PC-3 (cell line): ENCODE measurements around the gene PIEZO2.

Experiments used
- CTCF ChIP-seq: fragments of 300-600 bp; sonication (generic); conservative IDR thresholded peaks from 2 replicates; pipeline ENCODE4 v1.5.1; 2017; ENCODE audit warnings: antibody characterized with exemption, low read depth, mild to moderate bottlenecking, low read length
- EZH2 ChIP-seq: fragments of 300-600 bp; sonication (generic); IDR thresholded peaks from one replicate; pipeline ENCODE4 v1.6.1; 2017; ENCODE audit warnings: antibody characterized with exemption, mild to moderate bottlenecking, low read length; ENCODE audit not compliant: unreplicated experiment

GRCh38 chr18:10686308-10686707 is 463.1 kb downstream of the PIEZO2 start:
- TF ChIP-seq CTCF (no peak), EZH2 (no peak)
